Measurements from ENCODE around the gene DSCAM.
"Not testable (repeated sequence)": the region's sequence is repeated elsewhere in the genome, so short reads cannot be mapped to it uniquely, and the experiment has no call there.

The DSCAM gene

DNA sequence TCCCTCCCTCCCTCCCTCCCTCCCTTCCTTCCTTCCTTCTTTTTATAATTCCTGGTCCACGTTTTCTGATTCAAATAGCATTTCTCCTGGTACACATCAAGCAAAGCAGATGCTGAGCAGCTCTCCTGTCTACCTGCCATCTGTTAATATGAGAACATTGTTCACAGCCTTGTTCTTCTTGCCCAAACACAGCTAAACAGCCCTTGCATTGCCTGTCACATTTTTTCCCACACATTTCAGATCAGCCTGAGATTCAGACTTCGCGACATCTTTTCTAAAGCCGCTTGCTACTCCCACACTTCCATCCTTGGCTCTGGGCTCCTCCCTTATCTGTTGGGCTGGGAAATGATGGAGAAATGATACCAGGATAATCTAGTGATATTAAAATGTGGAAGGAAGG lies 779.2 kb downstream of the DSCAM start:
- DNase-seq, result no peak

DNA sequence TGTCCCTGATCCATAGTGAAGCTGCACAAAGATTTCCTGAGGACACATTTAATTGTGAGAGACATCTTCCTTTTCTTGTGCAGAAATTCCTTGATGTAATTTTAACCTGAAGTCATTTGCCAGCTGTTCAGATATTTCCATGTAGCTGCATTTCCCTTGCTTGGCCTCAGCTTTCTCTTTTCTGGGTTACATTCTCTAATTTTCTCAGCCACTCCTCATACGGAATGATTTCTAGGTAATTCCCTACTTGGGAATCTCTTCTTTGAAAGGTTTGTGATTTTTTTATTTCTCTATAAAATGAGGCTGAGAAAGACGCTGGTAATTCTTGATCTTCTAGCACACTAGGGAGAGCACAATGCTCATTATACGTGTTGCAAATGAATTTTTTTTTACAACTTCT lies 780.7 kb downstream of the DSCAM start:
- no peak for DNase-seq

DNA sequence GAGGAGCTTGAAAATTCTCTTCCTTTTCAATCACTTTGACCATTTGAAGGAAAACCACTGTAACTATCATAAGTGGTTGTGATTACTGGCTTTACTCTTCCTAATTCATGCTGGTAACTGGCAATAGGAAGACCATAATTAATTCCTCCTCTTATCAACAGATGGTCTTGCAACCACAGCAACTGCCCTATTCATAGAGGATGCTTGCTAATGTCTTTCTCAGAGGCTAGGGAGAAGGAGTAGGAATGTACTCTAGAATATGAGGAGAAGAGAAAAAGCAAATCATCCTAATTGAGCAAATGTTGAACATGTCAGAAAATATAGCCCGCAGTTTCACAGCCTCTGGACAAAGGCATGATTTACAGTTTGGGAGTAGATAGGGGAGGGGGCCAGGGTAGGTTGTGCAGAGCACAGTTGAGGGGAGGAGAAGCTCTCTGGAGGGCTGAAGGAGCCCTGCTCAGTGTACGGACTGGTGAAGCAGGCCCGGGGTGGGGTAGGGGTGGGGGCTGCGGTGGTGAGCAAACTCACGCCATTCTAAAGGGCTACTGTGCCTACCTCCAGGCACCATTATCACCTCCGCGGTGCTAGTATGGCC lies 786.8 kb downstream of the DSCAM start:
- DNase-seq, result peak; percentile 41

- no peak for DNase-seq
Observed at GRCh38 chr21:40057331-40057730, 789.6 kb downstream of the DSCAM start.

DNA sequence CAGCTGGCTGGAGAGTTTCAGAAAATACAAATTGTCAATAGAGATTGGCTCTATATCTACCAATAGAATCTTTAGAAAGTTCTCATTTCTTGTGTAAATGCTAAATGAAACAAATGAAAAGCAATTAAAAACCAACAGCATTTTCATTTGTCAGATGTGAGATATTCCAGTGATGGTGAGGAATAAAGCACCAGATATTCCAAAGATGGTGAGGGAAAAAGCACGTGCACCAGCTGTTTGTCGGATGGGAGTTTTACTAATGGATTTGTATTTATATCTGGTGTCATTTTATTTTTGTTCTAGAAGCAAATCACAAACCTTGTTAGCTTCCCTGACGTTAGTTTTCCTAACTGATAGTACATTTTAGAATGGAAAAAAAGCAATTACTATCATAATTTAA lies 790.9 kb downstream of the DSCAM start:
- no peak for DNase-seq

DNA sequence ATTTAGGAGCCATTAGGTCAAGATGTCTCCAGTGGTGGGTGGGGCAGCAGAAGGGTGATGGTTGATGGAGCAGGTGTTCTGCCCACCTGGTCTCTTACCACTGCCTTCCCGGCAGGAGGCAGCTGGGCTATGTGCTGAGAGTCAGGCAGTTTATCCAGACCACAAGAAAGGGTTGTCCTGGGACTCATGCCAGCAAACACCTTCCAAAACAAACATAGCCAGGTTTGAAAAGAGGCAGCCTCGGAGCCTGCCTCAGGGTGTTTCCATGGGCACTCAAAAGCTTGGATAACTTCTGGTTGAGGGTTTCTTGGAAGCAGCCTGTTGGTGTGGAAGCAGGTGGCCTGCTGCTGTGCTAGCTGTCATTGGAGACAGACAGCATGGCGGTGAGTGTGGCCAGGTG lies 792.6 kb downstream of the DSCAM start:
- DNase-seq, result no peak

- no peak for DNase-seq
Observed at GRCh38 chr21:40053007-40053406, 794.0 kb downstream of the DSCAM start.

- no peak for DNase-seq
Observed at GRCh38 chr21:40052276-40052675, 794.7 kb downstream of the DSCAM start.

- no peak for DNase-seq
Observed at GRCh38 chr21:40051801-40052200, 795.2 kb downstream of the DSCAM start.

GRCh38 chr21:40049931-40050290 lies 797.0 kb downstream of the DSCAM start:
- no peak for DNase-seq

DNA sequence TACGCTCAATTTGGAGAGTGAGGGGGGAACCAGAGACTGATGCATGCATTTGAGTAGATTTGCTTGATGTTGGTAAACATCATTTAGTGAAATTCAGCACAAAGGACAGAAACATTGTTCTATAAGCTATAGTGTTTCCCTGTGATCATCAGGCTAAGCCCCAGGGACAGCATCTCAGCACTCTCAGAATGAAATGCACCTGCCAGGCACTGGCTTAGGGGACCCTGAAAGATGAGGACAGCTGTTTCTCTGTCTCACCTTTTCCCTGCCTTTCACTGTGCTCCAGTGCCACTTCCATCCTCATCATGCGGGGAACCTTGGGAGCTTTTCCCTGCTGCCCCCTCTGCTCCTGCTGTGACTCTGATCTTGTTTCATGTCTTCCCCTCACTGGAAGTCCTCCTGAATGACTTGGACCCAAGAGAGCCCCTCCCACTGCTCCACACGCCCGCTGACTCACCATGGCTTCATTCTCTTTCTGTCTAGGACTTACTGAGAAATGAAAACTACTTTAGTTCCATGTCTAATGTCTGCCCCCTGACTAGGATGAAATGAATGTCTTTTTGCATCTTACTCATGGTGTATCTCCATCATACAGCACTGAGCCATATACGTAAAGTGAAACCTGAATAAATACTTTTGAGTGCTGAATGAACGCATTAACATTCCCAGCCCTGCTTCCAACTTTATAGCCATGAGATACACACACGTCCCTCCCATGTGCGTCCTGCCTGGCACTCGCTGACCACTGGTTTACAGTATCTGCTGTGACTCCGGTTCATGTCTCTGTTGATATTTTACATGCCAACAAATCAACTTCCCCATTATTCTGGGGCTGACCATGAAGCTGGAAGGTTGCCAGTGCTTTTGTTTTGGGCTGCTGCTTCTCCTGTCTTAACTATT lies 797.7 kb downstream of the DSCAM start:
- no peak for DNase-seq

DNA sequence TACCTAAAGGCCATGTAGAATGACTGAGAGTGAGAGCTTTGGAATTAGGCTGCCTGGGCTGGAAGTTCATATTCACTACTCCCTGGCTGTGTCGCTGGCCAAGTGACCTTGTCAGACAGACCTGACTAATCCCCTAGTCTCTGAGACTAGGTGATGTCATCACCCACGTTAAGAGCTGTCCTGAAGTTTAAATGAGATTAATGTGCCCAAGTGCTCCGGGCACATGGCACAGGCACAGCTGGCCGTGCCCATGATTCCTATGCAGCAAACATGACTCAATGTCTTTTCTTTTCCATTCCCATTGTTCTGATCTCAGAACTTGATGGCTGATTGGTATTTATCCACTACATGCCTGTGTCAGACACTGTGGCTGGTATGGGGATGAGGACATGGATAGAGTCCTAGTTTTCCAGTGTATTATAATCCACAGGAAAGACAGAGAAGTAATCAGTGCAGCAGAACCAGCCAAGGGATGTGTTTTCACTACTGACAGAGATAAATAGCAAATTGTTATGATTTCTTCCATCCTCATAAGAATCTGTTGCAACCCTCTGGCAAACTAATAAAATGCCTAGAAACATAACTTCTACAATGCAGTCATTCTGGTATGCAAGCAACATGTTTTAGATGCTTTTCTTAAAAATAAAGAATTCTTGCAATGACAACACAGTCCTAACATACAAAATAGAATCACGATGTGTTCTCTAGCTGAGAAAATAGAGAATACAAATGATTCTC lies 798.8 kb downstream of the DSCAM start:
- no peak for DNase-seq

DNA sequence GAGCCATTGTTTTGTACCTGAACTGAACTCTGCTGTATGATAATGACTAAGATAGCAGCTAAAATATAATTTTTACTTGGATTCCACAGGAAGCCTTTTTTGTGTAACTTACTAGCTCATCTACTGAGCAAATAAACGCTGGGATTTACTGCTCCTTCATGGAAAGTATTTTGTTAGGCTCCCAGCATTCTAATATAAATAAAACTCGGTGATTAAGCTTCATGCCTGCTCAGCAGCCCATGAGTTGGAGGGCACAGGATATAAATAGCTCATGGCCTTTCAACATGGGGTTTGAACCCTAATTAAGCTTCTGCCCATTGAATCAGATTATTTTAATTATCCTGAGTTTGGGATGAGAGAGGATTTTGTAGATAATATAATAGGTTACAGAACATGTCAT lies 799.7 kb downstream of the DSCAM start:
- DNase-seq, result no peak

GRCh38 chr21:40043866-40044265 lies 803.1 kb downstream of the DSCAM start:
- DNase-seq, result no peak

- DNase-seq, result no peak
Observed at GRCh38 chr21:40043423-40043822, 803.5 kb downstream of the DSCAM start.

DNA sequence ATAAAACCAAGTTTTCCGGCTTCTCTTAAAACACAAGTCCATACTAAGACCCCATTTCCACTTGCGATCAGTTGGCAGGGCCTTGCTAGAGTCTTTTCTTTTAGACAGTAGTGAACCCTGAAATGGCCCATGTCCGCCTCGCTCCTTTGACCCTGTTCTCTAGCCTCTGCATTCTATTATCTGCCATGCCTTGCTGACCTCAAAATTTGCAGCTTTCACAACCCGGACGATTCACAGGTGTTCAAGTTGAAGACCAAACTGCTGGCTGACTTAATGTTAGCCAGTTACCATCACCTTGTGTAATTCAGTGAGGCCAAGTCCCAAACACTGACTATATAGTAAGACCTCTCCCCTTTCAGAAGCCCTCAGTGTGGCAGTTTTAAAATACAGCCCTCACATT lies 805.5 kb downstream of the DSCAM start:
- DNase-seq, result no peak

DNA sequence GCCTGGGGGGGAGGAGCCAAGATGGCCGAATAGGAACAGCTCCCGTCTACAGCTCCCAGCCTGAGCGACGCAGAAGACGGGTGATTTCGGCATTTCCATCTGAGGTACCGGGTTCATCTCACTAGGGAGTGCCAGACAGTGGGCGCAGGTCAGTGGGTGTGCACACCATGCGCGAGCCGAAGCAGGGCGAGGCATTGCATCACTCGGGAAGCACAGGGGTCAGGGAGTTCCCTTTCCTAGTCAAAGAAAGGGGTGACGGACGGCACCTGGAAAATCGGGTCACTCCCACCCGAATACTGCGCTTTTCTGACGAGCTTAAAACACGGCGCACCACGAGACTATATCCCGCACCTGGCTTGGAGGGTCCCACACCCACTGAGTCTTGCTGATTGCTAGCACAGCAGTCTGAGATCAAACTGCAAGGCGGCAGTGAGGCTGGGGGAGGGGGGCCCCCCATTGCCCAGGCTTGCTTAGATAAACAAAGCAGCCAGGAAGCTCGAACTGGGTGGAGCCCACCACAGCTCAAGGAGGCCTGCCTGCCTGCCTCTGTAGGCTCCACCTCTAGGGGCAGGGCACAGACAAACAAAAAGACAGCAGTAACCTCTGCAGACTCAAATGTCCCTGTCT lies 813.7 kb downstream of the DSCAM start:
- not testable (repeated sequence) for DNase-seq

DNA sequence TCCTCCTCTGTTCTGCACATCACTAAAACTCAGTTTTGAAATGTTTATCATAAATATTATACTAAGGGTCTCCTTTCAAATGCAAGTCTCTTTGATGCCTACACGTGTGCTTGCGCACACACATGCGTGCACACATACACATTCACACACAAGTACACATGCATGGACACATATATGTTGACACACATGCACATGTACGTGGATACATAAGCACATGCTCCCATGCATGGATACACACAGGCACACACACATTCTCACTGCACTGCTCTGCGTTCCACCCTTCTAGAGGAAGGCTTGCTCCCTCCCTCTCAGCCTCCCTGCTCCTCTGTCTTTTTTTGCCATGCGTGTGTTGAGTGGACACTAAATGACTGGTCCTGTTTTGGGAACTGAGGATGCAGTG lies 817.1 kb downstream of the DSCAM start:
- DNase-seq, result no peak

- not testable (repeated sequence) for DNase-seq
Observed at GRCh38 chr21:40028393-40028792, 818.6 kb downstream of the DSCAM start.

GRCh38 chr21:40021558-40022351 lies 825.2 kb downstream of the DSCAM start:
- no peak for DNase-seq

GRCh38 chr21:40020651-40021050 lies 826.3 kb downstream of the DSCAM start:
- no peak for DNase-seq

DNA sequence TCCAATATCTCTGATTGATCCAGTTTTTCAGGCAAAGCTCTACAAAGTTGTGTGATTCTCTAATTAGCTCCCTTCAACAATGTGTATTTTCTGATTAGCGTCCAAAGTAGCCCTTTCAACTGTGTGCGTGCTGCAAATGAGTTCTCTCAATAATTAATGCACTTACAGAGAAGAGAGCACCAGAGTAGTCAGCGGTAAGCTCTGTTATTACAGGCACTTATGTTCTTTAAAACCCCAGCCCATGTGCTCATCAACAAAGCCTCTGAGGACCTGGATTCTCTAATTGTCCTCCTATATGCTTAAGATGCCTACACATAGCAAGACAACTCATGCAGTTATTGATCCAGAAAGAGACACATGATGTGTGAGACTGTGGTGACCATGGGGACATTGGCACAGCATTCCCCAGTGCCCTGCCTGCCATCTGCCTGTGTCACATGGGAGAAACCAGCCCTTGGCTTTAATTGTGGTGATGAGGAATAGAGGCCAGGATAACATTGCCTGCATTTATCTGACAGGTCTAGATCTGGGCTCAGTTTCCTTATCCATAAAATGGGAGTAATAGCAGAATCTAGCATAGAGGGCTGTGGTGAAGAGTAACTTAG lies 828.0 kb downstream of the DSCAM start:
- peak; percentile 14 for DNase-seq
